GM12801 (cell line): ENCODE data around the gene INPP5A.

Source experiments
- CTCF ChIP-seq: IDR thresholded peaks from one replicate; pipeline ENCODE4 v1.5.1; 2011; ENCODE audit warnings: control low read depth; ENCODE audit not compliant: insufficient read length; ENCODE audit errors: extremely low read depth

The INPP5A gene

GRCh38 chr10:132811891-132812481 lies 274.4 kb downstream of the INPP5A start:
- TF ChIP-seq CTCF = no peak

- TF ChIP-seq CTCF = no peak
Measured at GRCh38 chr10:132812520-132812919, 274.9 kb downstream of the INPP5A start.

- TF ChIP-seq CTCF = no peak
Measured at GRCh38 chr10:132813001-132813401, 275.4 kb downstream of the INPP5A start.

GRCh38 chr10:132813560-132814468 lies 276.2 kb downstream of the INPP5A start:
- no peak for TF ChIP-seq CTCF

GRCh38 chr10:132814469-132814856 lies 276.9 kb downstream of the INPP5A start:
- TF ChIP-seq CTCF = no peak

- TF ChIP-seq CTCF = no peak
Measured at GRCh38 chr10:132815168-132815857, 277.7 kb downstream of the INPP5A start.

- no peak for TF ChIP-seq CTCF
Measured at GRCh38 chr10:132816718-132817117, 279.1 kb downstream of the INPP5A start.
